GM13976 (cell line): ENCODE data around the gene MPDZ.

Source experiments
- DNase-seq: peaks from one replicate; pipeline ENCODE4 v3.0.0; 2012; ENCODE audit warnings: low spot score
- CTCF ChIP-seq: IDR thresholded peaks from 2 replicates; pipeline ENCODE4 v1.5.1; 2012; ENCODE audit warnings: borderline replicate concordance, mild to moderate bottlenecking; ENCODE audit not compliant: insufficient read depth; ENCODE audit errors: extremely low read depth, missing control alignments, control extremely low read depth
- in situ Hi-C: fragments of 300-500 bp; cut with MboI; formaldehyde crosslinking; loops from one replicate; pipeline ENCODE4 v1.12.0; 2022; ENCODE audit warnings: low sequenced_read_pairs, mixed read lengths, inconsistent platforms; ENCODE audit not compliant: unreplicated experiment

The MPDZ gene

GRCh38 chr9:13267743-13268142 lies 11.7 kb downstream of the MPDZ start:
- TF ChIP-seq CTCF = no peak
- in situ Hi-C loops = no loop called here
- DNase-seq = no peak

- no peak for DNase-seq
- in situ Hi-C loops = no loop called here
- no peak for TF ChIP-seq CTCF
Measured at GRCh38 chr9:13266167-13266566, 13.3 kb downstream of the MPDZ start.

- no peak for TF ChIP-seq CTCF
- no peak for DNase-seq
- in situ Hi-C loops = no loop called here
Measured at GRCh38 chr9:13264788-13265187, 14.7 kb downstream of the MPDZ start.

GRCh38 chr9:13263511-13263910 lies 16.0 kb downstream of the MPDZ start:
- in situ Hi-C loops = no loop called here
- no peak for TF ChIP-seq CTCF

GRCh38 chr9:13252852-13253251 lies 26.6 kb downstream of the MPDZ start:
- in situ Hi-C loops = no loop called here
- no peak for DNase-seq
- no peak for TF ChIP-seq CTCF

More at GRCh38 chr9:13263511-13263910, 16.0 kb downstream of the MPDZ start:
- no peak for DNase-seq

GRCh38 chr9:13244181-13244580 lies 35.3 kb downstream of the MPDZ start:
- no peak for TF ChIP-seq CTCF
- DNase-seq = no peak
- in situ Hi-C loops = no loop called here

- in situ Hi-C loops = no loop called here
- no peak for DNase-seq
- TF ChIP-seq CTCF = no peak
Measured at GRCh38 chr9:13241283-13241682, 38.2 kb downstream of the MPDZ start.
